Spinal cord (tissue), 10 donors: Measurements from ENCODE around the gene LRRC32. TPM values are rescaled to one million over a fixed set of nuclear protein-coding genes. Genes with fewer than 3 reads are reported as not detected.

Experiments
- DNase-seq, 6 donors: peaks; one replicate each; pipeline versions ENCODE4 v3.0.0 to v3.0.0-alpha.2; 2013 to 2015; ENCODE audit warnings: low spot score in 6 of 6, low read depth in 4 of 6
- H3K27ac ChIP-seq: one replicate; pipeline ENCODE4 v1.5.1; 2013; ENCODE audit warnings: low read depth, low read length, control low read depth
- H3K27me3 ChIP-seq: one replicate; pipeline ENCODE4 v1.6.1; 2013; ENCODE audit warnings: low read length; ENCODE audit not compliant: control insufficient read depth, insufficient read depth
- H3K36me3 ChIP-seq: one replicate; pipeline ENCODE4 v1.6.1; 2013; ENCODE audit warnings: low read length; ENCODE audit not compliant: control insufficient read depth, insufficient read depth
- H3K4me1 ChIP-seq: one replicate; pipeline ENCODE4 v1.6.1; 2013; ENCODE audit warnings: low read length; ENCODE audit not compliant: control insufficient read depth, insufficient read depth
- H3K4me3 ChIP-seq: one replicate; pipeline ENCODE4 v1.5.1; 2013; ENCODE audit warnings: low read depth, low read length, control low read depth
- H3K9me3 ChIP-seq: one replicate; pipeline ENCODE4 v1.6.1; 2013; ENCODE audit warnings: low read length; ENCODE audit not compliant: control insufficient read depth, insufficient read depth
- WGBS: methylation state at CpG from one replicate; pipeline ENCODE4 v1.1.5; 2013; ENCODE audit warnings: missing lambda C conversion rate; ENCODE audit not compliant: insufficient coverage; 5-methylcytosine and 5-hydroxymethylcytosine counted together
- polyA plus RNA-seq, 2 donors: library from polyadenylated mRNA; unstranded; fragments of 120-200 nt; gene quantifications; one replicate each; pipeline ENCODE4 v1.2.1, GENCODE V29; 2013; ENCODE audit not compliant: insufficient read length in 2 of 2
- total RNA-seq, 2 donors: library from RNA; depleted of rRNA in 1 of 2; stranded (reverse); fragments of 120-200 nt in 1 of 2; fragments of >200 nt in 1 of 2; gene quantifications; one replicate each; pipeline versions ENCODE4 v1.2.3 to v1.2.4, GENCODE V29; 2013 to 2014
- donor health status: healthy.

The LRRC32 gene
- total and polyA plus RNA-seq, 4 donors: 8.3 to 31.8 (median 10.4) TPM

DNA sequence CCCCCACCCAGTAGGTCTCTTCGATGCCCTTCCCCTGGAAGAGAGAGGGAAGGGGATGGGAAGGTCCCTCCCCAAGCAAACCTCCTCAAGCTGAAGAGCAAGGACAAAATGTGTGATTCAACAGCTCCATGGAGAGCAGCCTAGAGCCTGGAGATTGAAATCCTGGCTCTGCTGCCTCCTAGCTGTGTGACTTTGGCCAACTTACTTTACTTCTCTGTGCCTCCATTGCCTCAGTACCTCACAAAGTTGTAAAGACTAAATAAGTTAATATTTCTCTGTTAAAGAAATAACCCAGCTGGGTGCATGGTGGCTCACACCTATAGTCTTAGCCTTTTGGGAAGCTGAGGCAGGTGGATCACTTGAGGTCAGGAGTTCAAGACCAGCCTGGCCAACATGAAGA, 21.1 kb upstream of the LRRC32 start:
- H3K27ac ChIP-seq: no peak overlapping the region
- H3K4me3 ChIP-seq: no peak overlapping the region
- DNase-seq: no peak
- no peaks in the 10 kb centered on the region for H3K27me3 ChIP-seq
- no peaks in the 10 kb centered on the region for H3K9me3 ChIP-seq
- peaks cover 7% of the 10 kb centered on the region for H3K4me1 ChIP-seq
- H3K36me3 ChIP-seq: no peaks in the 10 kb centered on the region
- WGBS: no CpG with 5 or more reads among the region's 1 CpG

- Histone ChIP-seq H3K36me3 (no peaks in the 10 kb centered on the region), H3K27ac (no peak overlapping the region), H3K9me3 (no peaks in the 10 kb centered on the region), H3K4me3 (no peak overlapping the region), H3K4me1 (peaks cover 16% of the 10 kb centered on the region), H3K27me3 (no peaks in the 10 kb centered on the region)
- no peak for DNase-seq
- WGBS: 92% methylated on average over 2 of the region's 3 CpGs
These were observed 20.2 kb upstream of the LRRC32 start for GRCh38 chr11:76690736-76691135.

GRCh38 chr11:76689313-76690260, 19.0 kb upstream of the LRRC32 start:
- WGBS: 63% methylated on average over 24 of the region's 26 CpGs
- no peak for DNase-seq
- H3K27ac ChIP-seq: no peak overlapping the region
- no peaks in the 10 kb centered on the region for H3K9me3 ChIP-seq
- no peak overlapping the region for H3K4me3 ChIP-seq
- no peaks in the 10 kb centered on the region for H3K36me3 ChIP-seq
- H3K4me1 ChIP-seq: peaks cover 17% of the 10 kb centered on the region
- no peaks in the 10 kb centered on the region for H3K27me3 ChIP-seq

DNA sequence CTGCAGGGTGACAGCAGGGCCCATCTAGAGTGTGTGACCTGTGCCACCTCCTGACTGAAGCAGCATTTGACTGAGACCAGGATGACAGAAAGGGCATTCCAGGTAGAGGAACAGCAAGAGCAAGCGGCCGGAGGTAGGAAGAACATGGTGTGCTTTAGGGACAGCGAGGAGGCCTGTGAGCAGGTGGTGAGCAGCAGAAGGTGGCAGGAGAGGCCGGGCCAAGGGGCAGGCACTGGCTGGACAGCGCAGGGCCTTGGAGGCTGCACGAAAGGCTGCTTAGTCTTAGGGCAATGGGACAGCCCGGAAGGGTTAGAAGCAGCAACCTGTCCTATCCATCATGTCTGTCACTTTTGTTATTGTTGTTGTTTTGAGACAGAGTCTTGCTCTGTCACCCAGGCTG, 17.6 kb upstream of the LRRC32 start:
- 85% methylated on average over 7 of the region's 7 CpGs for WGBS
- Histone ChIP-seq H3K36me3 (no peaks in the 10 kb centered on the region), H3K4me3 (no peak overlapping the region), H3K9me3 (no peaks in the 10 kb centered on the region), H3K27ac (no peak overlapping the region), H3K4me1 (peaks cover 17% of the 10 kb centered on the region), H3K27me3 (no peaks in the 10 kb centered on the region)
- DNase-seq: no peak

GRCh38 chr11:76686261-76687079, 15.9 kb upstream of the LRRC32 start:
- no peaks in the 10 kb centered on the region for H3K36me3 ChIP-seq
- H3K27me3 ChIP-seq: no peaks in the 10 kb centered on the region
- no peak for DNase-seq
- H3K4me3 ChIP-seq: no peak overlapping the region
- peaks cover 17% of the 10 kb centered on the region for H3K4me1 ChIP-seq
- H3K27ac ChIP-seq: no peak overlapping the region
- no peaks in the 10 kb centered on the region for H3K9me3 ChIP-seq
- 52% methylated on average over 15 of the region's 16 CpGs for WGBS

DNA sequence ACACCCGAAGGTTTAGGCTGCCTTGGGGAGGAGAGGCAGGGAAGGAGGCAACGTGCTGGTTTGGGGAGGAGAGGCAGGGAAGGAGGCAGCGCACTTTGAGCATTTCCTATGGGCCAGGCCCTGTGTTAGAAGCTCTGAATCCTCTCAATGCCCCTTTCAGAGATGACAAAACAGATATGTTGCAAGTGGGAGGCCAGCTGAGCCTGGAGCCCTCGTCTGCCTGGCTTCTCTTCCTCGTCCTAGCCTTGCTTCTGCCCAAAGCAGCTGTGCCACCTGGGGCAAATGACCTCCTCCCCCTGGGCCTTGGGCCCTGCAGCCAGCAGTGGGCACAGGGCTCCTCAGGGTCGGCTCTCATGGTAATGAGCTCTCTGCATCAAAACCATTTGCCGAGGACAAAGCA, 15.3 kb upstream of the LRRC32 start:
- no peaks in the 10 kb centered on the region for H3K9me3 ChIP-seq
- no peak overlapping the region for H3K27ac ChIP-seq
- H3K4me3 ChIP-seq: no peak overlapping the region
- H3K27me3 ChIP-seq: no peaks in the 10 kb centered on the region
- WGBS: 44% methylated on average over 4 of the region's 7 CpGs
- DNase-seq: no peak
- H3K36me3 ChIP-seq: no peaks in the 10 kb centered on the region
- H3K4me1 ChIP-seq: peaks cover 19% of the 10 kb centered on the region

DNA sequence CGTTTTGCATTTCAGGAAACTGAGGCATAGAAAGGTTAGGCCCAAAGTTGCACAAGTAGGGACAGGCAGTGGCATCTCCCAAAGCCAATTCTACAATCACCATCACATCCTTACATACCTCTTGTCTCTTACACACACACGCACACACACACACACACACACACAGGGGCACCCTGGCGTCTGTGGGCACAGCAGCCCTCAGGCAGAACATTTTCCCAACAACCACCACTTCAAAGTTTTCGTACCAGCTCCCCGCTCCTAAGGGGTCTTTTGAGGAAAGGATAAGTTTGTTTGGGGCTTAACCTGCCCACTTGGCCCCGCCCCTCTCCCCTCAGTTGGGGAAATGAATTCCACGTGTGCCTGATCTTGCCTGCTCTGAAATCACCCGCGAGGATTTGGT, 14.7 kb upstream of the LRRC32 start:
- Histone ChIP-seq H3K36me3 (no peaks in the 10 kb centered on the region), H3K4me3 (no peak overlapping the region), H3K9me3 (no peaks in the 10 kb centered on the region), H3K4me1 (peaks cover 23% of the 10 kb centered on the region), H3K27me3 (no peaks in the 10 kb centered on the region), H3K27ac (no peak overlapping the region)
- DNase-seq: no peak
- WGBS: 60% methylated on average over 1 of the region's 9 CpGs

GRCh38 chr11:76684516-76684915, 14.0 kb upstream of the LRRC32 start:
- Histone ChIP-seq H3K27ac (no peak overlapping the region), H3K4me1 (peaks cover 19% of the 10 kb centered on the region), H3K4me3 (no peak overlapping the region), H3K27me3 (no peaks in the 10 kb centered on the region), H3K9me3 (no peaks in the 10 kb centered on the region), H3K36me3 (no peaks in the 10 kb centered on the region)
- DNase-seq: no peak
- WGBS: 98% methylated on average over 3 of the region's 5 CpGs

DNA sequence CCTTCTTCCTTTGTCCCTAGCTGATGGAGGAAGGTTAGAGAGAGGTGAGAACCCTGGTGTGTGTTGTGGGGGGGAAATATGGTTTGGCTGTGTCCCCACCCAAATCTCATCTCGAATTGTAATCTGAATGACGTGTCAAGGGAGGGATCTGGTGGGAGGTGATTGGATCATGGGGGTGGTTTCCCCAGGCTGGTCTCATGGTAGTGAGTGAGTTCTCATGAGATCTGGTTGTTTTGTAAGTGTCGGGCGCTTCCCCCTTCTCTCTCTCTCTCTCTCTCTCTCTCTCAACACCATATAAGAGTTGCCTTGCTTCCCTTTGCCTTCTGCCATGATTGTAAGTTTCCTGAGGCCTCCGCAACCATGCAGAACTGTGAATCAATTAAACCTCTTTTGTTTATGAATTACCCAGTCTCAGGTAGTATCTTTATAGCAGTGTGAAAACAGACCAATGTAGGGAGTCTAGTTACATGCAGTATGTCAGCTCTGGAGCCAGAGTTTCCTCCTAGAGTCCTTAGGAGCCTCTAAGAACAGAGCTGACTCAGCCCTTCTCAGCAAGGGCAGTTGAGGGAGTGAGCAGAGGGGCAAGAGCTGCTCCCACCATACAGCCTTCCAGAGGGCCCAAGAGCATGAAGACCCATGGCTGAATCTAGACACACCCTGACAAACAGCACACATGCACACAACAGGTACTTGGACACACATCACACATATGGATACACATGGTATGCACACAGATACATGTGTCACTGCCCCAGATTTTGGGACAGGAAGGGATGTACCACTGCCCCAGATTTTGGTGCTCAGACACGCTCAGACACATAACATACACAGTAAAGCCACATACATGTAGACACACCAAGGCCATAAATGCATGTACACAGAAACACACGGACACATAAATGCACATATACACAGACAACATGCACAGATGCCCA, 12.9 kb upstream of the LRRC32 start:
- no peak overlapping the region for H3K4me3 ChIP-seq
- WGBS: 98% methylated on average over 4 of the region's 7 CpGs
- DNase-seq: no peak

More for the DNA sequence above, 12.9 kb upstream of the LRRC32 start:
- H3K36me3 ChIP-seq: no peaks in the 10 kb centered on the region
- no peak overlapping the region for H3K27ac ChIP-seq
- H3K9me3 ChIP-seq: no peaks in the 10 kb centered on the region
- peaks cover 17% of the 10 kb centered on the region for H3K4me1 ChIP-seq
- no peaks in the 10 kb centered on the region for H3K27me3 ChIP-seq
